VCaP (cell line): ENCODE results near the gene CYP11A1.
"Not testable (repeated sequence)": the region's sequence is repeated elsewhere in the genome, so short reads cannot be mapped to it uniquely, and the experiment has no call there.

ENCODE experiments used
- H3K27ac ChIP-seq: fragments of 450-650 bp; 2 replicates; pipeline ENCODE4 v1.5.1; 2017
- TF ChIP-seq, protein P1 (sequence below): fragments of 450-650 bp; conservative IDR thresholded peaks from 2 replicates; pipeline ENCODE4 v1.5.1; 2017; ENCODE audit warnings: mild to moderate bottlenecking, moderate library complexity

The CYP11A1 gene

DNA sequence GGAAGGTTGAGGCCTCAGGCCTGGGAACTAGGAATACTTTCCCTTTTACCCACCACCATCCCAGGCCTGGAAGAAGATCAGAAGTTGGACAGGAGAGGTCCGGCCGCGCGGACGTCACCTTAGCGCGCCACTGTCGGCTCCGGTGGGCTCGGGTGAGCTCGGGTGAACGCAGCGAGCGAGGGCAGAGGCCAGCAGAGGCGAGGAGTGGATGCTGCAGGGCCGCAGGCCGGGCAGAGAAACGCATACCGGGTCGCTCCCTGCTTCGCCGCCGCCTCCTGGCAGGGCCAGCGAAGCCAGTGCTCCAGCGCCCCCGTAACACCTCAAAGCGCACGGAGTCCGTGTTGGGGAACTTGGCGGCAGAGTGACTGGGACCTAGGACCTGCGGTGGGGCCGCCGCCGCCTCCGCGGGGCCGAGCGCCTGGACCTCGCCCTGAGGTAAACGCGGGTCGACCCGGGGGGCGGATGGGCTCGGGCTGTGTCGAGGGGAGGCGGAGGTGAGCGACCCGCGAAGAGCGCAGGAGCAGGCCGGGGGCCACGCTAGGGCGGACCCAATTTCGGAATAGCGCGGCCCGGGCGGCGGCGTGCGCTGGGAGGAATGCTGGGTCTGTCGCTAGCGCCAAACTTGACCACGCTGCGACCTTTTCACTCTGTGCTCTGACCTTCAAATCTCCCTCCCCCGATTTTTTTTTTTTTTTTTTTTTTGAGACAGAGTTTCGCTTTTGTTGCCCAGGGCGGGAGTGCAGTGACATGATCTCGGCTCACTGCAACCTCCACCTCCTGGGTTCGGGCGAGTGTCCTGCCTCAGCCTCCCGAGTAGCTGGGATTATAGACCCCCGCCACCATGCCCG lies 1.6 kb downstream of the CYP11A1 start:
- no peak overlapping the region for H3K27ac ChIP-seq
- TF ChIP-seq, protein P1, sequence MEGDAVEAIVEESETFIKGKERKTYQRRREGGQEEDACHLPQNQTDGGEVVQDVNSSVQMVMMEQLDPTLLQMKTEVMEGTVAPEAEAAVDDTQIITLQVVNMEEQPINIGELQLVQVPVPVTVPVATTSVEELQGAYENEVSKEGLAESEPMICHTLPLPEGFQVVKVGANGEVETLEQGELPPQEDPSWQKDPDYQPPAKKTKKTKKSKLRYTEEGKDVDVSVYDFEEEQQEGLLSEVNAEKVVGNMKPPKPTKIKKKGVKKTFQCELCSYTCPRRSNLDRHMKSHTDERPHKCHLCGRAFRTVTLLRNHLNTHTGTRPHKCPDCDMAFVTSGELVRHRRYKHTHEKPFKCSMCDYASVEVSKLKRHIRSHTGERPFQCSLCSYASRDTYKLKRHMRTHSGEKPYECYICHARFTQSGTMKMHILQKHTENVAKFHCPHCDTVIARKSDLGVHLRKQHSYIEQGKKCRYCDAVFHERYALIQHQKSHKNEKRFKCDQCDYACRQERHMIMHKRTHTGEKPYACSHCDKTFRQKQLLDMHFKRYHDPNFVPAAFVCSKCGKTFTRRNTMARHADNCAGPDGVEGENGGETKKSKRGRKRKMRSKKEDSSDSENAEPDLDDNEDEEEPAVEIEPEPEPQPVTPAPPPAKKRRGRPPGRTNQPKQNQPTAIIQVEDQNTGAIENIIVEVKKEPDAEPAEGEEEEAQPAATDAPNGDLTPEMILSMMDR, result no peak

DNA sequence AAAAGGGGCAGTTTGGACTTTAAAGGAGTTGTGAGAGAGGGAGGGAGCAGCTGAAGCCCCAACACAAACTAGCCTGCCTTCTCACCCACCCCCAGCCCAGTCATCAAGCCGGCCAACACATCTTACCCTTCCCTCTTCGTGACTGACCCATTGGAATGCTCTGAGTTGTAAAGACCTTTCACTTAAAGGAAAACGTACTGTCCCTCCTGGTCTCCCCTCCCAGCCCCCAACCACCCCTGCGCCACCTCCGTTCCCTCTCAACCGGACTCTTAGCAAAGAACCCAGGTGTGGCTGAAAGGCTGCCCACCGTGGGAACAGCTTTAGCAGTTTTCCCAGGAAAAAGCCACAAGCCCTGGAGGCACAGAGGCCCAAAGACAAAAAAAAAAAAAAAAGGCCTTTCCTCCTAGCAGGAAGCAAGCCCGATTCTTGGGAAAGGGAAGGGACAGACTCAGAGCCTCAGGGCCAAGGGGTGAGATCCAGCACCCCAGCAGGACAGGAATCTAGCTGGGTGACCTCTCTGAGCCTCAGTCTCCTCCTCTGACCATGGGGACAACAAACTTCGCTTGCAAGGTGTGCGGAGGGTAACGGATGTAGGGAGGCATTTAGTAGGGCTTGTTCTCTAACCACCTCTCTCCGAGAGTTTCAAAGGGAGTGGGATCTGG lies 2.4 kb downstream of the CYP11A1 start:
- TF ChIP-seq, protein P1, result no peak
- no peak overlapping the region for H3K27ac ChIP-seq

DNA sequence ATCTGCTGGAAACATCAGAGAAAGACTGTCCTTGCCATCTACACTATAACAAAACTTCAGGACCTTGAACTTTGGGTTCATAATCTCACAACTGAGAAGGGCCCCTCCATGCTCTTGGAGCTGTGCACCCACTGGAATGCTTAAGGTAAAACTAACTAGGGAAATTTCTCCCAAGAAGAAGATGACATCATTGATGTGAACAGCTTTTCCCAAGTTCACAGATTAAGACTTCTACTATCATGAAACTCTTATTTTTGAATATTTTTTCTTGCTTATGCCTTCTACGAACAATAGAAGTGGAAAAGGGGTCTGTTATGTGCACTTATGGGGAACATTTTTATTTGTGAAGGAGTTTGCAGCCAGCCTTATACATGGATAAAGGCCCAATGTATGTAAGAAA lies 5.0 kb downstream of the CYP11A1 start:
- H3K27ac ChIP-seq, result no peak overlapping the region
- TF ChIP-seq, protein P1, result no peak

DNA sequence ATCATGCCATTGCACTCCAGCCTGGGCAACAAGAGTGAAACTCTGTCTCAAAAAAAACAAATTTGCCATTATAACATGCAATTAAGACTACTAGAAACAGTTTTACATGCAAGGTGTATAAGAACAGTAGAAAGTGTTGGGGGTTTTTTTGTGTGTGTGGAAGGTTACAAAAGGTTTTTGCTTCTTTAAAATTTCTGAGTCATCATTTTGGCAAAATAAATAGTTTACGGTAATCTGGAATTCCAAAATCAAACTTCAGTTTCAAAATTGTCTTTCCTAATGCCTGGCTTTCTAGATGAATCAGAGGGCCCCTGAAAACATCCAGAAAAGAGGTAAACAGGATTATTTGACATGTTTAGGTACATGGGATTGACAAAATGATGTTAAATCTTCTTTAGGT lies 6.6 kb downstream of the CYP11A1 start:
- H3K27ac ChIP-seq, result not testable (repeated sequence)

DNA sequence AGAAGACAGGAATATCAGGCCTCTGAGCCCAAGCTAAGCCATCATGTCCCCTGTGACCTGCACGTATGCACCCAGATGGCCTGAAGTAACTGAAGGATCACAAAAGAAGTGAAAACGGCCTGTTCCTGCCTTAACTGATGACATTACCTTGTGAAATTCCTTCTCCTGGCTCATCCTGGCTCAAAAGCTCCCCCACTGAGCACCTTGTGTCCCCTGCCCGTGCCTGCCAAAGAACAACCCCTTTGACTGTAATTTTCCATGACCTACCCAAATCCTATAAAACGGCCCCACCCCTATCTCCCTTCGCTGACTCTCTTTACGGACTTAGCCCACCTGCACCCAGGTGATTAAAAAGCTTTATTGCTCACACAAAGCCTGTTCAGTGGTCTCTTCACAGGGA lies 8.1 kb downstream of the CYP11A1 start:
- not testable (repeated sequence) for H3K27ac ChIP-seq

DNA sequence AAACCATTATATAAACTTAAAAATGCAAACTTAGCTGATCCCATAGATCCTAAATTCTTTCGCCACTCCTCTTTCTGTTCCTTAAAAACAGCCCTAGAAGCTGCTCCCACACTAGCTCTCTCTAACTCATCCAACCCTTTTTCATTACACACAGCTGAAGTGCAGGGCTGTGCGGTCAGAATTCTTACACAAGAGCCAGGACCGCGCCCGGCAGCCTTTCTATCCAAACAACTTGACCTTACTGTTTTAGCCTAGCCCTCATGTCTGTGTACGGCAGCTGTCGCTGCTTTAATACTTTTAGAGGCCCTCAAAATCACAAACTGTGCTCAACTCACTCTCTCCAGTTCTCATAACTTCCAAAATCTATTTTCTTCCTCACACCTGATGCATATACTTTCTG lies 9.9 kb downstream of the CYP11A1 start:
- not testable (repeated sequence) for H3K27ac ChIP-seq

DNA sequence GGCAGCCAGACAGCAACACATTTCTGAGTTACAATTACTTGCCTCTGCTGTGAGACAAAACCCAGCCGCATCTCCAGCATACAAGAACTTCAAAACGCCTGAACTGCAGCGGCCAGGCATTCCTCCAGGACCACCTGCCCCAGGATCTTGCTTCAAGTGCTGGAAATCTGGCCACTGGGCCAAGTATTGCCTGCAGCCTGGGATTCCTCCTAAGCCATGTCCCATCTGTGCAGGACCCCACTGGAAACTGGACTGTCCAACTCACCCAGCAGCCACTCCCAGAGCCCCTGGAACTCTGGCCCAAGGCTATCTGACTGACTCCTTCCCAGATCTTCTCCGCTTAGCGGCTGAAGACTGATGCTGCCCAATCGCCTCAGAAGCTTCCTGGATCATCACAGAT lies 11.4 kb downstream of the CYP11A1 start:
- H3K27ac ChIP-seq, result not testable (repeated sequence)

DNA sequence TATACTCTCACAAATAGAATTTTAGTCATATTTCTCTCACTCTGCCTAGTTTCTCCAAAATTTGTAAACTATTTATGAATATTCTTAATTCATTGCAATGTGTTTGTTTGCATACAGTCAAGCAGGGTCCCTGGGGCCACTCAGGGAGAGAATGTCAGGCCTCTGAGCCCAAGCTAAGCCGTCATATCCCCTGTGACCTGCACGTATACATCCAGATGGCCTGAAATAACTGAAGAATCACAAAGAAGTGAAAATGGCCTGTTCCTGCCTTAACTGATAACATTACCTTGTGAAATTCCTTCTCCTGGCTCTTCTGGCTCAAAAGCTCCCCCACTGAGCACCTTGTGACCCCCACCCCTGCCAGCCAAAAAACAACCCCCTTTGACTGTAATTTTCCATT lies 13.5 kb downstream of the CYP11A1 start:
- not testable (repeated sequence) for H3K27ac ChIP-seq

DNA sequence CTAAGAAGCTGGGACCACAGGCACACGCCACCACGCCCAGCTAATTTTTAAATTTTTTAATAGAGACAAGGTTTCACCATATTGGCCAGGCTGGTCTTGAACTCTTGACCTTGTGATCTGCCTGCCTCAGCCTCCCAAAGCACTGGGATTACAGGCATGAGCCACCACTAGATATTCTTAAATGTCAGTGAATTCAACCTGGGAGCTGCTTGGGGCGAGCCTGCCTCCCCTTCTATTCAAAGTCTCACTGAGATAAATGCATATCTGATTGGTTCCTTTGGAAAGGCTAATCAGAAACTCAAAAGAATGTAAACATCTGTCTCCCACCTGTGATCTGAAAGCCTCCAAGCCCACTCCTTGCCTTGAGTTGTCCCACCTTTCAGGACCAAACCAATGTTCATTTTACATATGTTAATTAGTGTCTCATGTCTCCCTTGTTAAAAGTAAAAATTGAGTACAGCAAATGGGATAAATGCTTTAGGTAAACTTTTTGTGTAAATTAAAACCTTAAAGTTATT lies 15.0 kb downstream of the CYP11A1 start:
- TF ChIP-seq, protein P1, result no peak
- no peak overlapping the region for H3K27ac ChIP-seq

DNA sequence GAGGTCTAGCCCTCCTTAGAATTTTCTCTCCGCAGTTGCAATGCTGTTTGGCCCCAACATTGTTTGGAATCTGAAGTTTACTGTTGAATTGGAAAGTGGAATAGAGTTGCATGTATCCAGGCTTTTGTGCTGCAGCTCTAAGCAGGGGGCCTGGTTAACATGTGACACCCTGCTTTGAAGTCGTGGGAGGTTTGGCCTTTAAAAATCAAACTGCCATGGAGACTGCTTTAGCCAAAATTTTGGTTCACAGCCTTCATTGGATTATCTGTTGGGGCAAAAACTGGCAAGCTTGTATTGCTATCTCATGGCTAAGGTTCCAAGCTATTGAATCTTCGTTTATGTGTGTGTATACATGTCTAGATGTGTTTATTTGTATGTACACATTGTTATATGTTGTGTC lies 15.8 kb downstream of the CYP11A1 start:
- TF ChIP-seq, protein P1, result no peak
- H3K27ac ChIP-seq, result no peak overlapping the region
